Measurements from ENCODE around the gene CKLF.

- TF ChIP-seq POLR2A (IDR thresholded peaks at IDR 0.05; ENCODE audit: low read length) (no peak), GATA1 (IDR thresholded peaks at IDR 0.05; ENCODE audit: low read depth, low read length) (no peak)
Measured at GRCh38 chr16:66600477-66600876, 48.1 kb downstream of the CKLF start.
